GM10847 (cell line): ENCODE results near the gene TMEM273.

ENCODE experiments used
- POLR2A ChIP-seq: IDR thresholded peaks from 2 replicates; pipeline ENCODE4 v1.6.1; 2011; ENCODE audit not compliant: insufficient read length; ENCODE audit errors: extremely low read depth

The TMEM273 gene

DNA sequence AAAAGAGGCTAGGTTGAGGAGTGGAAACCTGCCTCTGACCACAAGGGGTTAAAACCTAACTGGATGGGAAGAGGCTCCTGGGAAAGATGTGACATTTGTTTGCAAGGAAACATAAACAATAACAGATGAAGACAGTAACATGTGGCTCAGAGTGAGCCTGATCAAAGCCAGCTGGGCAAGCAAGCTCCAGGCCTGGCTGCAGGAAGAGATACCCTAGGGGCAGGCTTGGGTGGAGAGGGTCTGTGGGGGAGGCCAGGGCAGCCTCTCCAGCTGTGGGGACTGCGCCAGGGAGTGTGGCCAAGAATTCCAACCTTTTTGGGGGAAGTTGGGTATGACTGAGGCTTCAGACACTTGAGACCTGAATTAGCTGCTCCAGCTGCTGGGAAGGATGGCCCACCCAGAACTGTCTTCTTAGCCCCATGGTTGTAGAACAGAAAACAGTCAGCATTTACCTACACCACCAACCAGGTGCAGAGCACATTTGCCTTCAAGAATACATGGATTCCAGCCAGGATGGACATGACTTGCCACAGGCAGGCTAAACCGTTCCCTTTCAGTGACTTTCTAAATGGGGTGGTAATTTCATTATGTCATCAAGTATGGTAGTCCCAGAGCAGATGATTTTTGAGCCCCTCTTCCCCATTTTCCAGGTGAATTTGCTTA lies 44.0 kb downstream of the TMEM273 start:
- TF ChIP-seq POLR2A: no peak

- no peak for TF ChIP-seq POLR2A
These were observed 44.9 kb downstream of the TMEM273 start for GRCh38 chr10:49143249-49143648.

- TF ChIP-seq POLR2A: no peak
These were observed 46.5 kb downstream of the TMEM273 start for GRCh38 chr10:49141541-49142332.

- no peak for TF ChIP-seq POLR2A
These were observed 47.6 kb downstream of the TMEM273 start for GRCh38 chr10:49140304-49141177.

DNA sequence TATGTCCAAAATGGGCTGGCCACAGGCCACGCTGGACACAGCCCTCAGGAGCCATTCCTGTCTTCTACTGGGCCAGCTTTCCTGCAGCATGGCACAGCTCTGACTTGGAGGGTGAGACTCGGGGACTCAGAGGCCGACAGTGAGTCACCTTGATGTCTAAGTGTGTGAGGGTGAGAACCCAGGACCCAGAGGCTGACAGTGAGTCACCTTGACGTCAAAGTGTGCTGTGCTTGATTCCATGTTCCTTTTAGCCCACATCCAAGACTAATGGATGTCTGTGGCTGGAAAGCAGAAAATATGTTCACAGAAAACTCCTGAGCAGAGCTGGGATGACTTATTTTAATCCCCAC lies 48.4 kb downstream of the TMEM273 start:
- no peak for TF ChIP-seq POLR2A

GRCh38 chr10:49139028-49139845 lies 49.0 kb downstream of the TMEM273 start:
- no peak for TF ChIP-seq POLR2A

GRCh38 chr10:49138361-49138891 lies 49.8 kb downstream of the TMEM273 start:
- TF ChIP-seq POLR2A: no peak

GRCh38 chr10:49136525-49136924 lies 51.7 kb downstream of the TMEM273 start:
- no peak for TF ChIP-seq POLR2A

- no peak for TF ChIP-seq POLR2A
These were observed 52.4 kb downstream of the TMEM273 start for GRCh38 chr10:49135575-49136313.

DNA sequence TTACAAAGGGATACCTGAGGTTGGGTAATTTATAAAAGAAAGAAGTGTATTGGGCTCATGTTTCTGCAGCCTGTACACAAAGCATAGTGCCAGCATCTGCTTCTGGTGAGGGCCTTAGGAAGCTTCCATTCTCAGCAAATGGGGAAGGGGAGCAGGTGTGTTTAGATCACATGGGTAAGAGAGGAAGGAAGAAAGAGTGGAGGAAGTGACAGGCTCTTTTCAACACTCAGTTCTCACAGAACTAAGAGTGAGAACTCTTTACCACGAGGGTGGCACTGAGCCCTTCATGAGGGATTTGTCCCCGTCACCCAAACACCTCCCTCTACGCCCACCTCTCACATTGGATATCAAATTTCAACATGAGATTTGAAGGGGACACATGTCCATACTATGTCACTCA lies 53.9 kb downstream of the TMEM273 start:
- TF ChIP-seq POLR2A: no peak

- TF ChIP-seq POLR2A: no peak
These were observed 54.4 kb downstream of the TMEM273 start, which contains the start of gene FAM170B for GRCh38 chr10:49133706-49134248. FAM170B (minus strand) TSS chr10:49134021; CDS start chr10:49133918, 103 bp downstream.

GRCh38 chr10:49132362-49132737 lies 55.8 kb downstream of the TMEM273 start:
- TF ChIP-seq POLR2A: no peak

DNA sequence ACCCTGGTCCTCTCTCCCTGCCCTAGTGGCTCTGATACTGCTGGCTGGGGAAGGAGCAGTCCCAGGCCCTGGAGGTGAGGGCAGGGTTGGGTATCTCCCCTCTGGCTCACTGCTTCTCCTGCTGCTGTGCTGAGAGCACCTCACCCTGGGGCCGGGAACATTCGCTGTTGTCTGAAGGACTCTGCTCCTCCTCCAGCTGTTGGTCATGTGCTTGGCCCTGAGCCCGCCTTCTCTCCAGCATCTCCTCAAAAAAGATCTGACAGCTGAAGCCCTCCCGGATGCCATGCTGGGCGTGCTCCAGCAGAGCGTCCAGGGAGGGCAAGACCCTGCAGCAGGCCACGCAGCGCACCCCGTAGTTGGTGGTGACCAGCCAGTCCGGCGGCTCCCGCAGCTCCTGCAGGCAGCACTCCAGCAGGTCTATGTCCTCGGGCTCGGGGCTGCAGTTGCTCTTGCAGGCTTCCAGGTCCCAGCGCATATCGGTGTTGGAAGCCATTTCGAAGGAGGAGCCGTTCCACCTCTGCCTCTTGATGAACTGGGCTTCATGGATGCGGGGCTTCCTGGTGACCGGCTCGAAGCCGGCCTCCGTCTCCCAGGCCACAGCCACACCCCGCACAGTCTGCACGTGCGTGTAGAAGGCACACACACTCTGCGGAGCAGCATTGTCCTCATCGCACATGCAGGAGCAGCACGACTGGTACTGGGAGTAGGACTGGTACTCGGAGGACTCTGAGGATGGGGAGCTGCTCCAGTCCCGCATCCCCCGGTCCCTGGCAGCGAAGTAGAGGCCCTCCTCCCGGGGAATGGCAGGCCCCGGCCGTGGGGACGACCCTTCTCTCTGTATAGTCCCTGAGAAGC lies 56.5 kb downstream of the TMEM273 start:
- TF ChIP-seq POLR2A: no peak

DNA sequence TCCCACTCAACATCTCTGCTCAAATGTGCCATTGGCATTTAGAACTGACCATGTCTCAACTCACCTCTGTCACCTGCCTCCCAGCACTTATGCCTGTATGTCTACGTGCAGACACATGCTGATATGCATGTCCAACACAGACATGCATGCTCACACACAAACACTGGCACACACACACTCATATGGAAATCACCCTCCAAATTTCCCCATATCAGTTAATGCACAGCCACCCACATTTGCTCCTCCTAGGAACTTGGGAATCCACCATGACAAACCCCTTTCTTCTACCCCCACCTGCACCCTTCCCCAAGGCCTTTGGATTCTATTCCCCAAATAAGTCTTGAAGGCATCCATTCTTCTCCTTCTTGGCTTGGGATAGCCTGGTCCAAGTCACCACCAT lies 58.8 kb downstream of the TMEM273 start:
- TF ChIP-seq POLR2A: no peak
